SIG-M5 treated with dmso at 0.1 percent for 504 hours (cell line): Measurements from ENCODE around the gene KIAA1217.
A peak's percentile ranks its signal among the peaks of the same experiment; 100 is the strongest.

ENCODE experiments used
- DNase-seq: peaks from one replicate; lab custom pipeline; 2025; ENCODE audit not compliant: unreplicated experiment; lab: John Stamatoyannopoulos, UW

Gene KIAA1217

GRCh38 chr10:24536636-24537035 is 327.7 kb downstream of the KIAA1217 start:
- DNase-seq = no peak

DNA sequence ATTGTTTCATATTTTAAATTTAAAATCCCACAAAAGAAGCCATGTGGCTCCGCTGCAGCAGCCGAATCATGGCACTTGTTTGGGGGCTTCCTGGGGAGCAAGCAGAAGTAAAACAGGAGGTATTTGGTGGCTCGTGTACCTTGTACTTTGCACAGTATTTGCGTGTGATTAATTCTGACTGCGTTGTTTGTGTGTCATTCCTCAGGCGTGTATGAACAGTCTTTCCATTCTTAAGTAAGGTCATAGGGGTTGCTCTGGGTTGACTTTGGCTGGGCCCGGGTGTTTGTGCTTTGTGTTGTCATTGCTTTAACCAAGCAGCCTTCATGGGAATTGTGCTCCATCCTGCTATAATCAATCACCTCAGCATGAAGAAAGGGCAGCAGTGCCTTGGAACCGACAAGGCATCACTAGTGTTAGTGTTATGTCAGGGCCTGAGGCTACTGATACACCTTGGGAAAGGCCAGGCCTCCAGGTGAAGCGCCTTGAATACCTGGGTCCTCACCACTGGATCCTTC is 332.4 kb downstream of the KIAA1217 start:
- DNase-seq = no peak

DNA sequence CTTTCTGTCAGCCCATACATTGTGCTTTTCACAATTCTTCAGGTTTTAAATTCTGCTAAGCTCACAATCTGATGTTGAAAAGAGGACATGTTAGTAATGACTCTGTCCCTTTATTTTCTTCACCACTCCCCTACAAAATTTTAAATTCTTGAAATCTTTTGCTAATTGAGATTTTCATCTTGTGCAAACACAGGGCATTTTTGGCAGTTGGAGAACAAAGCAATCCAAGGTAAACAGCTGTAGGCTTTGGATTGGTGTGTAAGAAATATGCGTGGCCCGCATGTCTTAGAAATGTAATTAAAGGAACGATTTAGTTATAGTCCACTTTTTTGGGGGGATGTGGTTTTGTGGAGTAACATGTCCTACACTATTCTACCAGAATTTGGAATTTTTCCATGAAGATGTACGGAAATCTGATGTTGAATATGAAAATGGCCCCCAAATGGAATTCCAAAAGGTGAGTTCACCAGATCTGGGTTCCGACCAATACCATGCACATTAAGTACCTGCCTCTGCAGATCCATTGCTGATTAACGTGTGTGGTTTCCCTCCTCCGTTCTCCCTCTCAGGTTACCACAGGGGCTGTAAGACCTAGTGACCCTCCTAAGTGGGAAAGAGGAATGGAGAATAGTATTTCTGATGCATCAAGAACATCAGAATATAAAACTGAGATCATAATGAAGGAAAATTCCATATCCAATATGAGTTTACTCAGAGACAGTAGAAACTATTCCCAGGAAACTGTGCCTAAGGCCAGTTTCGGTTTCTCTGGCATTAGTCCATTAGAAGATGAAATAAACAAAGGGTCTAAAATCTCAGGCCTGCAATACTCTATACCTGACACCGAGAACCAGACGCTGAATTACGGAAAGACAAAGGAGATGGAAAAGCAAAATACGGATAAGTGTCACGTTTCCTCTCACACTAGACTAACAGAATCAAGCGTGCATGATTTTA is 333.7 kb downstream of the KIAA1217 start:
- DNase-seq = no peak

DNA sequence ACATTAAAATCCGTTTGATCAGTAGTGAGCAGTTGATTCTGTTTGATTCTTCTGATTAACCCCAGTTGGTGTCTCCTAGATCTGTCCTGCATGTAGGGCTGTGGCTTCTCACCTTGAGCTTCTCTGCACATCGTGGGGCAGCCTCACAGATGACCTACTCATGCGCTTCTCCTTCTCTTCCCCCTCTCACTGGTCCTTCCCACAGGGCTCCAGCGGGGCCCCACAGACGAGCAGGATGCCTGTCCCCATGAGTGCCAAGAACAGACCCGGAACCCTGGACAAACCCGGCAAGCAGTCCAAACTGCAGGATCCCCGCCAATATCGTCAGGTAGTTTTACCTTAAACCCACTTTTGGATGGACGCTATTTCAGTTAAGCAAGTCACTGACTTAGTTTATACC is 335.8 kb downstream of the KIAA1217 start:
- no peak for DNase-seq

DNA sequence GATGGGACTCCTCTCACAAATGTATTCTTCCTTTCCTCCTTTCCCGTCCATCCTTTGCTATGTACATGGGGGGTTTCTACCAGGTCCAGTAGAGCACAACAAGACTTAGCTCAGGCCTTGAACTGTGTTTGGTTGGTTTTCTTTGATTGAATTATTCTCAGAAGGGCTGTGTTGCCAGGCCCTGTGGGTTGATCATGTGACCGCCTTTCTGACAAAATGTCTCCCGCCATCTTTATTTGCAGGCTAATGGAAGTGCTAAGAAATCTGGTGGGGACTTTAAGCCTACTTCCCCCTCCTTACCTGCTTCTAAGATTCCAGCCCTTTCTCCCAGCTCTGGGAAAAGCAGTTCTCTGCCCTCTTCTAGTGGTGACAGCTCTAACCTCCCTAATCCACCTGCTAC is 336.6 kb downstream of the KIAA1217 start:
- DNase-seq = no peak

DNA sequence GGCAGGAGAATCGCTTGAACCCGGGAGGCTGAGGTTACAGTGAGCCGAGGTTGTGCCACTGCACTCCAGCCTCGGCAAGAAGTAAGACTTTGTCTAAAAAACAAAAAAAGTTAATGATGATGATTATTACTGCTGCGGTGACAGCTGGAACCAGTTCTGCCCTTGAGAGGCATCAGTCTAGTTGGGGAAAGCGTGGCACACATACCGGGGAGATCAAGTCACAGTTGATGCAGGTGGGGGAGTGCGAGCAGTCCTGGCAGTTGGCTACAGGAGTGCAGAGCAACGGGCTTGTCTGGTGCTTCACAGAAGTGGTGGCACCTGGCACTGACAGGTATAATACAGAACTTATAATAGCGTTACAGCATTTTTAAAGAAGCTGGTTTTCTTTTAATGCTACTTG is 341.7 kb downstream of the KIAA1217 start:
- no peak for DNase-seq

GRCh38 chr10:24551161-24551560 is 342.2 kb downstream of the KIAA1217 start:
- no peak for DNase-seq

- peak; percentile 21 for DNase-seq
Observed at GRCh38 chr10:24552346-24553016, 343.5 kb downstream of the KIAA1217 start.

GRCh38 chr10:24553051-24553612 is 344.2 kb downstream of the KIAA1217 start:
- DNase-seq = no peak

DNA sequence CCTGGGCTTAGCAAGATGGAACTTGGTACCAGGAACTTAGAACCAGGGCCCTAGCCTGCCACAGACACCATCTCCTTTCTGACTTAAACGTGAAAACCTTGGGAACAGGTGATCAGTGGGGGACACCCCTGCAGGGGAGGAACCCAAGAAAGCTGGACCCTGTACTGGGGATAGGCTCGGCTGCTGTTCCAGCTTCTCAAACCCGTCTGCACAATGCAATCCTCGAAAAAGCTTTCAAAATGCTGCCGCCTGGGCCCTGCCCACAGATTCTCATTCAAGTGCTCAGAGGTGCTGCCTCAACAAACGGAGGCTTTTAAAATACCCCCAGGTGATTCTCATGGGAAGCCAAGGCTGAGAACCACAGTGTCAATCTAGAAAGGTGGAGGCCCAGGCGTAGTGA is 345.1 kb downstream of the KIAA1217 start:
- DNase-seq = no peak

DNA sequence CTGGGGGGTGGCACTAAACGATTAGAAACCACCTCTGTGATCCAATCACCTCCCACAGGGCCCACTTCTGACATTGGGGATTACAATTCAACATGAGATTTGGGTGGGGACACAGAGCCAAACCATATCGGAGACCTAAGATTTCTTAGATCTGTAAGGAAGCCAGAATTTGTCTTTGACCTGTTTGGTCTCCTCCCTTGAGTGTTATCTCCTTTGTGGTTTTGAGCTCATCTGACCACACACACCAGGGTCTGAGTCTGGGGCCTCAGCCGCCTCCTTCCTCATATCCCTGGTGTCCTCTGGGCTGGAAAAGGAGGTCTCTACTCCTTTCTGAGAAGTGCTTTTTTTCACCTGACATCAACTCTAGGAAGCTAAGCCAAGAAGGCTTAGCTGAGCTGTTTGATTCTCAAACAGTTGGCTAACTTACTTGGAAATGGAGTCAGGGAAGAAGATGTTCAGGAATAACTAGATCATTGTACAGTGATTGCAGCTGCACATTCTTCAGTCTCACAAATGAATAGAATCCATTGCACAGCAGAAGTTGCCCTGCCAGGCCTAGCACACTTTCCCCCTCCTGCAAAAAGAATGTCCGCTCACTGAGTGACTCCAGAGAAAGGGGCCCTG is 347.3 kb downstream of the KIAA1217 start:
- no peak for DNase-seq

GRCh38 chr10:24556750-24557742 is 348.1 kb downstream of the KIAA1217 start:
- DNase-seq = peak; percentile 48

GRCh38 chr10:24561453-24561852 is 352.5 kb downstream of the KIAA1217 start:
- DNase-seq = no peak

- no peak for DNase-seq
Observed at GRCh38 chr10:24568042-24568441, 359.1 kb downstream of the KIAA1217 start.

DNA sequence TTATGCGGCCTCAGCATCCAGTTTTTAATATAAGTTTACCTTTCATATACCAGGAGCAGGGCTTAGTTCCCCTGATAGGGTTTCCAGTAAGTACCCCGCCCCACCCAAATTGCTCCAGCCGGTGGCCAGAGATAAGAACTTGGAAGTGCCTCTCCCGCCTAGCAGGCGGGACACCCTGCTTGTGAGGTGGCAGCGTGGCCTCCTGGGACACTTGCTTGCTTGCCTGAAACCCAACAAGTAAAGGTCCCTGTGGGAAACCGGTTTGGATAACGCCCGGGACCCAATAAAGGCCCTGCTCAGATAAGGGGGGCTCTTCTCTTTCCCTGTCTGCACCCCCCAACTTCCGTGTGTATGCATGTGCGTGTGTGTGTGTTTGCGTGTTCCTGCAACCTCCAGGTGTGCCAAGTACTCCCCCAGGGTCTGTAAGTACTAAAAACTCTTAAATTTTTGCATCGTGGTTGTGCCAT is 360.4 kb downstream of the KIAA1217 start:
- DNase-seq = no peak

DNA sequence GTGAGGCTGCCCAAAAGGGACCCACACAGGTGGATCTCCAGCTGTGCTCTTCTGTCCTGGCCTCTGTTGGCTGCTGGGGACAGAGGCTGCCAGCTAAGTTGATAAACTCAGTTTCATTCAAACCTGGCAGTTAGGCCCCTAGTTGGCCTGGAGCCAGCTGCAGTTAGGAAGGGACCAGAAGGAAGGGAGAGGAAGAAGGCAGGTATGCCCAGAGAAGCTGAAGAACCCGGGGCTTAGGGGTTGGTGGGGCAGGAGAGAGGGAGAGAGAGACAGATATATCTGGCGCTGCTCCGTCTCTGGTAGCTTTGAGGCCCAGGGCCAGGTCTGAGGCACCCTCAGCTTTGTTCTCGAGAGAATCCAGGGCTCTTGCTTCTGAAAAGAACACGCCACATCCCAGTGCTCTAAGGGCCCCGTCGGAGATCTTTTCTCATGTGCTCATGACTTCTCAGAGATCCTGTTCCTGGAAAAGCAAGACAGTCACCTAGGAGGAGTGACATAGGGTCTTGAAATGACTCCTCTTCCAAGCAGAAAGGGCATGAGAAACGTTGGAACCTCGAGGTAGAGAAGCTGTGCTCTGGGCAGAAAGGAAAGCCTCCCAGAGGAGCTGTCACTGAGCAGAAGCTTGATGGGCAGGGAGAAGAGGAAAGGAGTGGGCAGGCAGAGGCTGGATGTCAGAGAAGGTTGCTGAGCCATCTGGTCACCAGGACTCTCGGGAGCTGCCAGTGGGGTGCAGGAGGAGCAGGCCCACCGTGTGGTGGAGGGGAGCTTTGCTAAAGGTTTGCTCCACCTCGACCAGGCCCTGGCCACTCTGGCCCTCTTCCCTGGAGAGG is 361.1 kb downstream of the KIAA1217 start:
- no peak for DNase-seq

GRCh38 chr10:24570658-24571426 is 361.9 kb downstream of the KIAA1217 start:
- no peak for DNase-seq

DNA sequence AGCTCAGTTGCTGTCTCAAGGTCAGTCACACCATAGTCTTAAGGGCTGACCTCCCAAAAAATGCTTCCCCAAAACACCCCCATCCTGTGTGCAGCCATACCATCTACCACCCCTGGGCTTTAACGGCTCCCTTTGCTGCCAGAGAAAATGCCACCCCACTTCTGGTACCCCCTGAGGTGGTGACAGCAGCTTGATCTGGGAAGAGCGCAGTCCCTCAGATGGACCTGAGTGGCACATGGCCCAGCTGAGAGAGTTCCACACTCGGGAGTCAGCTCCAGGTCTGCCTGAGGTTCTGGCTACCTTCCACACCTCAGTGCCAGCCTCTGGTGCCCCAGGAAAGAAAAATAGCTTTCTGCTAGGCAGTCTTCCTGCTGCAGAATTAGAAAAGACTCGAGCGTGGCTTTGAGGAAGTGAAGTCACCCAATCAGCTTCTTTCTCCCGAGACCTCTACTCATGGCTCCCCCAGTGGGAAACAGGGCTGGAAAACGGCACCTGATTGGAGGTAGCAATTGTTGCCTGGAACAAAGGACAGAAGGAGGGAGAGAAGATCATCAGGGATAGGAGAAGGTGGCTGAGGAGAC is 363.0 kb downstream of the KIAA1217 start:
- no peak for DNase-seq
